ENCODE results near the gene ADGRV1.

- TF ChIP-seq POLR2AphosphoS5 (IDR thresholded peaks at IDR 0.05) (no peak), CTCF (IDR thresholded peaks at IDR 0.05) (no peak), POLR2A (IDR thresholded peaks at IDR 0.05) (no peak)
Observed at GRCh38 chr5:91150234-91150633, 591.6 kb downstream of the ADGRV1 start.

Measured in prostate gland (tissue), 2 donors.